Measurements from ENCODE around the gene TRAK2. TPM values are rescaled to one million over a fixed set of nuclear protein-coding genes. Genes with fewer than 3 reads are reported as not detected.

Gene TRAK2
- total and polyA plus RNA-seq, 9 of the 15 experiments (the other 6 are each of a cell fraction or from before 2014, with no cell fraction given), result 3.4 to 10.4 (median 7.3) TPM

- TF ChIP-seq SIN3A (IDR thresholded peaks at IDR 0.05; ENCODE audit: borderline replicate concordance in 2 of 2, control insufficient read depth in 1 of 2, low read depth in 2 of 2, low read length in 2 of 2) (no peak), MTF1 (CRISPR knock-in tag; IDR thresholded peaks at IDR 0.05; ENCODE audit: borderline replicate concordance) (no peak), SIRT6 (IDR thresholded peaks at IDR 0.05; ENCODE audit: low read depth, low read length) (no peak), FOXM1 (IDR thresholded peaks at IDR 0.05; ENCODE audit: low read depth) (peak; percentile 92), FOXM1 (CRISPR knock-in tag; IDR thresholded peaks at IDR 0.05; ENCODE audit: low read depth) (no peak), CTCF (IDR thresholded peaks at IDR 0.05 in 2 of 3, conservative IDR thresholded peaks at IDR 0.05 in 1 of 3; ENCODE audit: insufficient read depth in 2 of 3, low read depth in 1 of 3, low read length in 3 of 3) (no peak), CHD1 (IDR thresholded peaks at IDR 0.05; ENCODE audit: low read length) (no peak), E4F1 (CRISPR knock-in tag; IDR thresholded peaks at IDR 0.05; ENCODE audit: borderline replicate concordance) (no peak), JUNB (CRISPR knock-in tag; conservative IDR thresholded peaks at IDR 0.05) (no peak), SMAD3 (CRISPR knock-in tag; conservative IDR thresholded peaks at IDR 0.05) (no peak), ZC3H4 (CRISPR knock-in tag; IDR thresholded peaks at IDR 0.05; ENCODE audit: borderline replicate concordance) (no peak), HBP1 (CRISPR knock-in tag; IDR thresholded peaks at IDR 0.05) (no peak), ZKSCAN8 (CRISPR knock-in tag; IDR thresholded peaks at IDR 0.05) (no peak)
Observed at GRCh38 chr2:201440182-201440581, 11.1 kb downstream of the TRAK2 start (continued).

Measured in K562 (cell line).